GM12864 (cell line): ENCODE results near the gene FRMD4B.

ENCODE experiments used
- DNase-seq: peaks from one replicate; pipeline ENCODE4 v3.0.0-alpha.2; 2011; ENCODE audit warnings: low read depth
- H3K4me3 ChIP-seq: 2 replicates; pipeline ENCODE4 v1.5.1; 2011; ENCODE audit warnings: mild to moderate bottlenecking, low read depth, low read length, control low read depth
- TF ChIP-seq, protein P1 (sequence below): IDR thresholded peaks from 2 replicates; pipeline ENCODE4 v1.5.1; 2011; ENCODE audit warnings: low read depth, mild to moderate bottlenecking, moderate library complexity, low read length, control low read depth, inconsistent platforms; ENCODE audit errors: missing control alignments

The FRMD4B gene

DNA sequence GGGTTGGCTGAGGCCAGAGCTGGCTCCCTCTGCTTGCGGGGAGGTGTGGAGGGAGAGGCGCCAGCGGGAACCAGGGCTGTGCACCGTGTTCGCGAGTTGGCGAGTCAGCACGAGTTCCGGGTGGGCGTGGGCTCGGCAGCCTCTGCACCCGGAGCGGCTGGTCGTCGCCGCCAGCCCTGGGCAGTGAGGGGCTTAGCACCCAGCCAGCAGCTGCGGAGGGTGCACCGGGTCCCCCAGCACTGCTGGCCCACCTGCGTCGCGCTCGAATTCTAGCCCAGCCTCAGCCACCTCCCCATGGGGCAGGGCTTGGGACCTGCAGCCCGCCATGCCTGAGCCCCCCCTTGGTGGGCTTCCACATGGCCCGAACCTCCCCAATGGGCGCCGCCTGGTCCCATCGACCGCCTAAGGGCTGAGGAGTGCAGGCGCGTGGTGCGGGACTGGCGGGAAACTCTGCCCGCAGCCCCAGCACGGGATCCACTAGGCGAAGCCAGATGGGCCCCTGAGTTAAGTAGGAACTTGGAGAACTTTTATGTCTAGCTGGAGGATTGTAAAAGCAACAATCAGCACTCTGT, 125.6 kb downstream of the FRMD4B start:
- no peak for DNase-seq
- no peak overlapping the region for H3K4me3 ChIP-seq
- TF ChIP-seq, protein P1, sequence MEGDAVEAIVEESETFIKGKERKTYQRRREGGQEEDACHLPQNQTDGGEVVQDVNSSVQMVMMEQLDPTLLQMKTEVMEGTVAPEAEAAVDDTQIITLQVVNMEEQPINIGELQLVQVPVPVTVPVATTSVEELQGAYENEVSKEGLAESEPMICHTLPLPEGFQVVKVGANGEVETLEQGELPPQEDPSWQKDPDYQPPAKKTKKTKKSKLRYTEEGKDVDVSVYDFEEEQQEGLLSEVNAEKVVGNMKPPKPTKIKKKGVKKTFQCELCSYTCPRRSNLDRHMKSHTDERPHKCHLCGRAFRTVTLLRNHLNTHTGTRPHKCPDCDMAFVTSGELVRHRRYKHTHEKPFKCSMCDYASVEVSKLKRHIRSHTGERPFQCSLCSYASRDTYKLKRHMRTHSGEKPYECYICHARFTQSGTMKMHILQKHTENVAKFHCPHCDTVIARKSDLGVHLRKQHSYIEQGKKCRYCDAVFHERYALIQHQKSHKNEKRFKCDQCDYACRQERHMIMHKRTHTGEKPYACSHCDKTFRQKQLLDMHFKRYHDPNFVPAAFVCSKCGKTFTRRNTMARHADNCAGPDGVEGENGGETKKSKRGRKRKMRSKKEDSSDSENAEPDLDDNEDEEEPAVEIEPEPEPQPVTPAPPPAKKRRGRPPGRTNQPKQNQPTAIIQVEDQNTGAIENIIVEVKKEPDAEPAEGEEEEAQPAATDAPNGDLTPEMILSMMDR = no peak

DNA sequence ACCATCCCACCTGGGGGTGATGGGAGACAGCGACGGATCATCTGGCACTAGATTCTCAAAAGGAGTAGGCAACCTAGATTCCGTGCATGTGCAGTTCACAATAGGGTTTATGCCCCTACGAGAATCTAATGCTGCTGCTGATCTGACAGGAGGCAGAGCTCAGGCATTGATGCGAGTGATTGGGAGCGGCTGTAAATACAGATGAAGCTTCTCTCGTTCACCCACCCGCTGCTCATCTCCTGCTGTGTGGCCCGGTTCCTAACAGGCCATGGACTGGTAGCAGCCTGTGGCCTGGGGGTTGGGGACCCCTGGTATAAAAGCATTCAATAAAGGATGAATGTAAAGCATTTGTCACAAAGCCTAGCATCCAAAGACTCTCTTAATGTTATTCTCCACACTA, 126.8 kb downstream of the FRMD4B start:
- no peak for DNase-seq
- TF ChIP-seq, protein P1 = no peak
- no peak overlapping the region for H3K4me3 ChIP-seq

DNA sequence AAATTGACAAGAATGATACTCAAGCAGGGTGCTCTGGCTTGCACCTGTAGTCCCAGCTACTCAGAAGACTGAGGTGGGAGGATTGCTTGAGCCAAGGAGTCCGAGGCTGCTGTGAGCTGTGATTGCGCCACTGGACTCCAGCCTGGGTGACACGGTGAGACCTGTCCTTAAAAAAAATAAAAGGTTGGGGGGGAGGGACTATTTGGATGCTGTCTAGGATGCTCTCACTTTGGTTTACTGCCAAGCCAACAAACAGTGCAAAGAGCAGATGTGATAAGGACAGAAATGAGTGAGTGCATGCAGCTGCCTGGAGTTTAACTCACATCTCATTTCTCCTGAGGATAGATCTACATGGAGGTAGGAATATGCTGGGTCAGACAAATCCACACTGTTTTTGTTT, 130.0 kb downstream of the FRMD4B start:
- TF ChIP-seq, protein P1 = no peak
- DNase-seq = no peak
- H3K4me3 ChIP-seq = no peak overlapping the region

DNA sequence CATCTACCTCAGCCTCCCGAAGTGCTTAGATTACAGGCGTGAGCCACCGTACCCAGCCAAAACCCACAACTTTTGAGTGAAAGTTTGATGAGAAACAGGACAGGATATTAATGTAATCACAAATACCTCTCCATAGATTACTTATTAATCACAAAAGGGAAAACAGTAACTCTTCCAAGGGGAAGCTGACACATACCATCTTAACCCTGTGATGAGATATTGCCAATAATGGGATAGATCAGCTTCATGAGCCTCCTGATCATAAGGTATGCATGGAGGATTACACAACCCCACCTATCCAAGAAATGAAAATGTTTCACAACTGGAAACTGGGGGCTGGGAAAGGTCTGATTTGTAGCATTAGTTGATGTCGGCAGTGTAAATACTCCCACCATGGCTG, 131.5 kb downstream of the FRMD4B start:
- no peak for DNase-seq
- TF ChIP-seq, protein P1 = no peak

DNA sequence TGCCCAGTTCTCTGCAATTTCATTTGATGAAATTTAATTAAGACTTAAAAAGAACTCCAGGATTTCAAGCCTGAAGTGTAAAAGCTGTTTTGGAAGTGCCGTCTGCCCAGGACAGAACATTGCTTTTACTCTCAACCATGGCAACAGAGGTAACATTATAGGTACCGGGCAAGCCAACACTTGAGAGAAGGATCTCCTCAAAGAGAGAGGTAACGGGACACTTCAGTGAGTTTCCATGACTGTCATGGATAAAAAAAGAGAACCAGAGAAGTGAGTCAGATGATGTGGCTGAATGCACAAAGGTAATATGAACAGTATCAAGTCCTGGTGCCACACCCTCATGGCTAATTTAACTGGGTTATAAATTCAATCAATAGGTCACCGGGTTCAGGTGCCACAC, 133.3 kb downstream of the FRMD4B start:
- TF ChIP-seq, protein P1 = no peak
- H3K4me3 ChIP-seq = no peak overlapping the region
- no peak for DNase-seq

More for the DNA sequence above, 131.5 kb downstream of the FRMD4B start:
- H3K4me3 ChIP-seq = no peak overlapping the region

DNA sequence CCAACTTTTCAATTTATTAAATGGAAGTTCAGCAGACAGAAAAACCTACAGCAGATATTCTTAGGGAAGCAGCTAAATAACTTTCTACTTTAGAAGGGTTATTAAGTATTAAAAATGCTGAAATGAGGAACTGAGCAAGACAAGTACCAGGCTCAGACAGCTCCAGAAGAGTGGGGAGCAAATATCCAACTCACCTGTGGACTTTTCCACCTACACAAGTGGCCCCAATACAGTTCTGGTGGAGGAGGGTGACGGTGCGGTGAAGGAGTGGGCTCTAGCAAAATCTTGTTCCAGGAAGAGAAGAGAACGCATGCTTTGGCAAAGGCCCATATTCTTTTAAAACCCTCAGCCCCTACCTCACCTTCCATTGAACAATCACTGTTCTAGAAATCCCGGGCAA, 133.7 kb downstream of the FRMD4B start:
- DNase-seq = no peak
- H3K4me3 ChIP-seq = no peak overlapping the region
- TF ChIP-seq, protein P1 = no peak

DNA sequence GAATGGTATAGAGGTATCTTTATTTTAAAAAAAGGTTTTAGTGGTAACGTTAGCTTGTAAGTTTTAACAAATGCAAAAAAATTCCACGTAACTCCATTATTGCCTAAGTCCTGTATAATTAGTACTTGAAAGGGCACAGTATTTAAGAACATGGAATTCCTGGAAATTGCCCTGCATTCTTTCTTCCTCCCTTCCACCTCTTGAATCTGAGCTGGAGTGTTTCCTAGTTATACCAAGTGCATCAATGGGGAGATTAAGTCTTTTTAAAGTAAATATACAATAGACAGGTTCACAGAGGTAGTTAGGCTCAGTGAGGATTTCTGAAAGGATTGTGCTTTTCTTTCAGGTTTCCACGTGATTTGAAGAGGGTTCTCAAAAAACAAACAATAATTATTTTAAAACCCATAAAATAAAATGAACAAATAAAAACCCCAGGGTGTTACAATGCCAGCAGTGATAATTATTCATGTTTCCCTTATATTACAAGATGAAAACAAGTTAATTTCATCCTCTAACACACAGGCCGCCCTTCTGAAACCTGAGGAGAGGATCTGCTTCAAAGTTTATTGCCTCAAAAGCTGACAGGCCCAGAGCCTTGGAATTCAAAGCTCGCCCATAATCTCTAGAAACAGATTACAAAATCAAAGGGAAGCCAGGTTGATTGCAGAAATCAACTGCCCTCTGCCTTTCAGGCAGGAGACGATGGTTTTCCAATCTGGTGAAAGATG, 134.6 kb downstream of the FRMD4B start:
- TF ChIP-seq, protein P1 = no peak
- no peak for DNase-seq
- no peak overlapping the region for H3K4me3 ChIP-seq
